ENCODE results near the gene XPNPEP1. TPM values are rescaled to one million over a fixed set of nuclear protein-coding genes. Genes with fewer than 3 reads are reported as not detected.

Gene XPNPEP1
- total RNA-seq, 1 donor from 2014 or later: 51.4 TPM

DNA sequence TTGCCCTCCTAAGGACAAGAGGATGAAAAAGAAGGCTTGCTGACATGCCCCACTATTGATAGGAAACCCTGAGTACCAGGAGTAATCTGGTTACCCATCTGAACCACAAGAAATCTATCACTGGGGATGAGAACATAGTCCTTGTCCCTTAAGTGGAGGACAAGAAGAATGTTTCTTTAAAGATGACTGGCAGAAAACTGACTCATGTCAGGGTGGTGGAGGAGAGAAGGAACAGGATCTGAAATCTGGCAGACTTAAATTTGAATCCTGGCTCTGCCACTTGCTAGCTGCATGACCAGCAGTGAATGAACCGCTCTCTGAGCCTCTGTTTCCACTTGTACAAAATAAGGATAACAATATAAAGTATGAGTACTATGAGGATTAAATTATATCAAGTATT lies 38.9 kb upstream of the XPNPEP1 start:
- Mint-ChIP-seq H3K27me3 (ENCODE audit: unreplicated experiment) (peaks cover 2% of the 10 kb centered on the region), H3K9me3 (ENCODE audit: unreplicated experiment) (no peaks in the 10 kb centered on the region), H3K4me3 (ENCODE audit: unreplicated experiment) (no peak overlapping the region), H3K36me3 (ENCODE audit: unreplicated experiment) (no peaks in the 10 kb centered on the region), H3K27ac (ENCODE audit: unreplicated experiment) (peak overlapping the region; percentile 88), H3K4me1 (ENCODE audit: low read depth, unreplicated experiment) (peaks cover 43% of the 10 kb centered on the region)
- DNase-seq: no peak
- TF ChIP-seq, protein P1, sequence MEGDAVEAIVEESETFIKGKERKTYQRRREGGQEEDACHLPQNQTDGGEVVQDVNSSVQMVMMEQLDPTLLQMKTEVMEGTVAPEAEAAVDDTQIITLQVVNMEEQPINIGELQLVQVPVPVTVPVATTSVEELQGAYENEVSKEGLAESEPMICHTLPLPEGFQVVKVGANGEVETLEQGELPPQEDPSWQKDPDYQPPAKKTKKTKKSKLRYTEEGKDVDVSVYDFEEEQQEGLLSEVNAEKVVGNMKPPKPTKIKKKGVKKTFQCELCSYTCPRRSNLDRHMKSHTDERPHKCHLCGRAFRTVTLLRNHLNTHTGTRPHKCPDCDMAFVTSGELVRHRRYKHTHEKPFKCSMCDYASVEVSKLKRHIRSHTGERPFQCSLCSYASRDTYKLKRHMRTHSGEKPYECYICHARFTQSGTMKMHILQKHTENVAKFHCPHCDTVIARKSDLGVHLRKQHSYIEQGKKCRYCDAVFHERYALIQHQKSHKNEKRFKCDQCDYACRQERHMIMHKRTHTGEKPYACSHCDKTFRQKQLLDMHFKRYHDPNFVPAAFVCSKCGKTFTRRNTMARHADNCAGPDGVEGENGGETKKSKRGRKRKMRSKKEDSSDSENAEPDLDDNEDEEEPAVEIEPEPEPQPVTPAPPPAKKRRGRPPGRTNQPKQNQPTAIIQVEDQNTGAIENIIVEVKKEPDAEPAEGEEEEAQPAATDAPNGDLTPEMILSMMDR (IDR thresholded peaks at IDR 0.05; ENCODE audit: partially characterized antibody, unreplicated experiment): no peak

DNA sequence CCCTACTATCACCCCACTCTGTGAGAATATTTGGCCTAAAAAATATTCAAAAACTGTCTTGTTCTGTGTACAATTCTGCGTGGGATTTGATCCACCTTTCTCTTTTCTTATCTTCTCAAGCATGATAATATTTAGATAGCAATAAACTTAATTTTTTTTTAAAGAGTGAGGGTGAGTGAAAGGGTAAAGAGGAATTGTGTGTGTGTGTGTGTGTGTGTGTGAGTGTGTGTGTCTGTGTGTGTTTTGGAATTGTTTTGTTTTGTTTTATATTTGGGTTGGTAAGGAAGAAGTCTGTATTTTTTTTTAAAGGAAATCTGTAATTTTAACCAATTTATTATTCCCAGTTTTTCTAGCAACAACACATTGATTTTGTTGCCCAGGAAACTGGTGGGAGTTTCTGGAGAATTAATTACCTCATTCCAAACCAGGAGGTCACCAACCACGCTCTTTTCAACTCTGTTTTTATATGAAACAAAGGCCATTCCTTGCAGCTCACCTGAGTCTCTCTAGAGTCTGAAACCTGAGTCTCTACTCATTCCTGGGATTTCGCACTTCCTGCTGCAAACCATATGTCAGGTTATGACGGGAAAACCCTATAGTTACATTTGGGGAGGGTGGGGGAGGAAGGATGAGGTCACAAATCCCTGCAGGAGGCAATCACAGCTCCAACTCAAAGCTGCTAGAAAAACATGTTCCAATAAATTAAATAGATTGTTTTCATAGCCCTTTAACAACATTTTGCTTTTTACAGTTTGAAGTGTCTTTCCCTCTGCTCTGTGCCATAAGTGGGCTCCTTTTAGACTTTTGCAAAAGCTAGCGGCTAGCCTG lies 38.1 kb upstream of the XPNPEP1 start:
- TF ChIP-seq, protein P1 (IDR thresholded peaks at IDR 0.05; ENCODE audit: partially characterized antibody, unreplicated experiment): no peak
- Mint-ChIP-seq H3K4me3 (ENCODE audit: unreplicated experiment) (peak overlapping the region; percentile 59), H3K4me1 (ENCODE audit: low read depth, unreplicated experiment) (peaks cover 37% of the 10 kb centered on the region), H3K27ac (ENCODE audit: unreplicated experiment) (peak overlapping the region; percentile 88), H3K27me3 (ENCODE audit: unreplicated experiment) (peaks cover 2% of the 10 kb centered on the region), H3K36me3 (ENCODE audit: unreplicated experiment) (peaks cover 4% of the 10 kb centered on the region), H3K9me3 (ENCODE audit: unreplicated experiment) (no peaks in the 10 kb centered on the region)
- DNase-seq: no peak

DNA sequence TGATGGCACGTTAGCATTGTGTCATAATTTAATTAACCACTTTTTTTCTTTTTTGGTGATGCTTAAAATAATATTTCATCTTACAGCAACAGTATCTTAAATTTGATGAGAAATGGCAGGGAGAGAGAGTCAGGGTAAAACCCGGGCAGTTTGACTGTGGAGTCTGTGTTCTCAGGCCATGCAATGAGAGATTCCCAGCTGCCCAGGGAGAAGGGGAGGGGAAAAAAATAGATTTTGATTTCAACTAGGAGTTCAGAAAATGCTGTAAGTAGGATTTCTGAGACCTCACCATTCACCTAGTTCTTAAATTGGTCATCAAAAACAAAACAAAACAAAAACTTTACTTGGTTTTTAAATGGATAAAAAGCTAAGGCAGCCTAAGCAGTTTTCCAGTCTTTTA lies 37.4 kb upstream of the XPNPEP1 start:
- no peak for DNase-seq
- peaks cover 4% of the 10 kb centered on the region for H3K36me3 Mint-ChIP-seq (ENCODE audit: unreplicated experiment)
- no peak overlapping the region for H3K4me3 Mint-ChIP-seq (ENCODE audit: unreplicated experiment)
- peaks cover 37% of the 10 kb centered on the region for H3K4me1 Mint-ChIP-seq (ENCODE audit: low read depth, unreplicated experiment)
- TF ChIP-seq, protein P1 (IDR thresholded peaks at IDR 0.05; ENCODE audit: partially characterized antibody, unreplicated experiment): no peak
- H3K27ac Mint-ChIP-seq (ENCODE audit: unreplicated experiment): no peak overlapping the region
- peaks cover 2% of the 10 kb centered on the region for H3K27me3 Mint-ChIP-seq (ENCODE audit: unreplicated experiment)
- H3K9me3 Mint-ChIP-seq (ENCODE audit: unreplicated experiment): no peaks in the 10 kb centered on the region

DNA sequence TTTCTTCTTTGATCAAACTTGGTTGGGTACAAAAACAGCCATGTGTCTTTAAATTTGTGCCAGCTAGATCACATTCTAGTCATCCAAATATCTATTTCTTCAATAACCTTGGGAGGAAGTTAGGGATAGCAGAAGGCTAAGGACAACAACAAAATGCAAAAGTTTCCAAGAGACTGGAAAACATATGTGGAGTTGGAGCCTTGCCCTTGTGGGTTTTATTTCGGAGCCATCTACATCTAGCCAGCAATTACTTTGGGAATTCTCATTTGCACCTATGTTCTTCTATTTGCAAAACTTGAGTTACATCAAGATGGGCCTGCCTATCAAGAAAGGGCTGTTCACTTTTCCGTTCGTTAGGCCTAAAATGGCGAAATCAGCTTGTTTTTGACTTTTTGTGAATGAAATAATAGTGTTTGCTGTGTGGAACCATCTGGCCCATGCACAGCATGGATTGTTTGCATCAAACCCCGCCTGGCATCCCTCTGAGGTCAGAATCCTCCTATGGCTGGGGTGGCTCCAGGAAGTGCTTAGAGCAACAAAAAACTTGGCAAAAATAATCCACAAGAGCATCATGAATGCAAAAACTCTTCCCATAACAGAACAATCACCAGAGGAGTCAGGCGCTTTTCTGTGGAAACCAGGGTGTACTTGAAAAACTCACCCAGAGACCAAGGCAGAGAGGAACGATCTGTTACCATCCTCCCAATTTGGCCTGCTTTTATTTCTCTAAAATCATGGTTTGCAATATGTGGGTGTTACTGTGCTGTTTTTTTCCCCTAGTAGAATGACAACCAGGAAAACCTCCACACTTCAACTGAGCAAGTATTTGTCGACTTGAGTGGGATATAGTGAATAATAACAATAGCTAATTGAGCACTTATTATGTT lies 36.2 kb upstream of the XPNPEP1 start:
- no peaks in the 10 kb centered on the region for H3K9me3 Mint-ChIP-seq (ENCODE audit: unreplicated experiment)
- TF ChIP-seq, protein P1 (IDR thresholded peaks at IDR 0.05; ENCODE audit: partially characterized antibody, unreplicated experiment): no peak
- peaks cover 30% of the 10 kb centered on the region for H3K4me1 Mint-ChIP-seq (ENCODE audit: low read depth, unreplicated experiment)
- no peak overlapping the region for H3K4me3 Mint-ChIP-seq (ENCODE audit: unreplicated experiment)
- no peak for DNase-seq
- no peaks in the 10 kb centered on the region for H3K27me3 Mint-ChIP-seq (ENCODE audit: unreplicated experiment)
- H3K36me3 Mint-ChIP-seq (ENCODE audit: unreplicated experiment): peaks cover 4% of the 10 kb centered on the region
- no peak overlapping the region for H3K27ac Mint-ChIP-seq (ENCODE audit: unreplicated experiment)
